HG03521 (cell line): ENCODE results near the gene USH1C.

Source experiments
- ATAC-seq: cut with Tn5 transposase; IDR thresholded peaks from one replicate; pipeline ENCODE4 v1.9.1; 2021; ENCODE audit warnings: mild to moderate bottlenecking, moderate library complexity; ENCODE audit not compliant: unreplicated experiment

The USH1C gene

DNA sequence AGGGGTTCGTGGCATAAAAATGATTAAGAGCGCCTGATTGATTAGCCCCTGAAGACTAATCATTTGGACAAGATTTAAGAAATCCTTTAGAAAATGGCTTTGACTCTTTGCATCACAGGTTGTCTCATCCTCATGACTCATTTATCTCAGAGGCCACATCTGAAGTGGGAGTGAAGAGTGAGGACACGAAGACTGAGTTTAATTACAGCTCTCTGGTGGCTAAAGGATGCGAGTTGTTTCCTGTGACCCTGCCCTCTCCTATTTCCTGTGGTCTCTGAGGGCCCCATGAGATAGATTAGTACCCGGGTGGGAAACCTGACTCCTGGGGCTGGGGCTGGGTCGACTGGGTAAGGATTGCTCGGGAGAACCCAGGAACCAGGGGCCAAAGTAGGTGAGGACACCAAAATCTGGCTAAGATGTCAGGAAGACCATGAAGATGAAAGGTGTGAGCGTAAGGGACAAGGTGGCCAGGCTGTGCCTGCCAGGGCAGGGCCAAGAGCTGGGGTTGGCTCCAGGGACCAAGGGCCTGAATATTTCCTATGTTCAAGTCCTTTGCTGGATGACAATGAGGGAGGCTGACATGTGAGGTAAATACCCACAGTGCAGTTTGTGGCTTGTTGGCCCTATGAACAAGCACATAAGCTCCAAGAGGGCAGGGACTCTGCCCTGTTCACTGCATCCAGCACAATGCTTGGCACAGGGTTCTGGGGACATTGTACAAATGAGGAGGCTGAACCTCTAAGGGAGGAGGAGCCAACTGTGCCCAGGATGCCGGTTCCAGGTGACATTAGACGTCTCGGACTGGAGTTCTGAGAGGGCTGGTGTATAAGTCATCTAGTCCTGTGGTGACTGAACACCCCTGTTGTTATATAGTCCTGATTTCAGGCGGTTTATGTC lies 6.5 kb upstream of the USH1C start:
- no peak for ATAC-seq

DNA sequence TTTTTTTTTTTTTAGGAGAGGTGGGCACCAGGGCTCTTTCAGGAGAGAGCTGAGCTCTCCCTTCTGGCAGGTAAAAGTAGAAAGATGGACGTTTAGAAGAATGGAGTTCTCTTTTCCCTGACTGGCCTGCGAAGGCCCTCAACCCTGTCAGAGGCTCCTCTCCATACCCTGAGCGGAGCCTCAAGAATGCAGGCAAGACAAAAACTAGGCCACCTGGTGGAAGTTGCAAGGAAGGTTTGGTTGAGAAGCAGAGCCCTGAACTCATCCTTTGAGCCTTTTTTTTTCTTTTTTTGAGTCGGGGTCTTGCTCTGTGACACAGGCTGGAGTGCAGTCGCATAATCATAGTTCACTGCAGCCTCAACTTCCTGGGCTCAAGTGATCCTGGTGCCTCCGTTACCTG lies 4.2 kb upstream of the USH1C start:
- ATAC-seq = no peak

DNA sequence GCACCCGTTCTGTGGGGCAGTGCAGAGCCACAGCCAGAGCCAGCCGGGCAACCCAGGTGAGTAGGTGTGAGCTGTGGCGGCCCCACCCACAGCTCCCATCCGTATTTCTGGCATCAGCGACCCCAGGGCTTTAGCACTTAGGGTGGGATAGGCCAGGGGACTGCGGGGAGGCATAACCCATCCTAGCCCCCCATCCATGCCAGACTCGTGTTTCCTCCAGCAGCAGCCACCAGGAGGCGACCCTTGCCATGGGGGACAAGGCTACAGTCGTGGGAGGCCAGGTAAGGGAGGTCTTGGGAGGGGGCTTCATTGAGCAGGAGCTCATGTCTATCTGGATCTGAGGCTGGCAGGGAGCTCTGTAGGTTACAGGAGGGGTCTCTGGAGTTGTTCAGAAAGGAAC lies 3.7 kb upstream of the USH1C start:
- ATAC-seq = no peak

DNA sequence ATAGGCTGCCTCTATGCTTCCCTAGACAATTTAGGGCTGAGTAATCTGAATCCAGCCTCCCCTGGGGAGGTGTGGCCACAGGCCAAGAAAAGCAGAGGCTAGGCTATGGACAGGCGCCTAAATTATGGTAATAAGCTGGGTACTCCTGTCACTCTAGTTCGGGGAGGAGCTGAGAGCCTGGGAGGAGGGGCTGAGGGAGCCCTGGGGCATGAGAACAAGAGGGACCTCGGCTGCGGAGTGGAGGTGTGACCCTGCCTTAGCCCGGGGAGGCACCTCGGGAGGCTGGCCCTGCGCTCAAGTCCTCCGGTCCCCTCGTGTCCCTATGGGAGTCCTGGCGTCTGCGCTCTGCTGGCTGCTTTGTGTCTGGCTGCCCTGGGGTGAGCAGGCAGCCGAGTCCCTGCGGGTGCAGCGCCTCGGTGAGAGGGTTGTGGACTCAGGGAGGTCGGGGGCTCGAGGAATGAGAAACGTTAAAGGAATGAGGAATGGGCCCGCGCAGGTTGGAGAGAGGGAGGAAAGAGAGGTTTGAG lies 2.9 kb upstream of the USH1C start, which contains the start of gene OTOG:
TSS of gene OTOG (plus strand) at position 209 of the 527 bp plus-strand sequence. CDS start at position 323, 114 bp downstream.
- ATAC-seq = no peak

DNA sequence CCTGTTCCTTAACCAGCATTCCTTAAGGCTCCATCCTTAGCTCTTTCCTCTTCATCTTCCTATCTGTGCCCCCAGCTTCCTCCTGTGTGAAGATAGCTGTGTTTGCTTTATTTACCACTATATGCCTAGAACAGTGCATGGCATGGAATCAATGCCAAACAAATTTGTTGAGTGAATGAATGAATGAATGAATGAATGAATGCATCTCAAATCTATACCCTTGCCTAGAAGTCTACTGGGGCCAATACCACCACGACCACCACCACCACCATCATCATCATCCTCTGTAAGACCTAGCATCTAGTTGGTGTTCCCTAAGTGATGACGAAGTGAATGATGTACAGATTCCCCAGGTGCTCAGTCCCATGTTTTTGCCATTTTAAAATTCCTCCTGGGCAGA lies 2.0 kb upstream of the USH1C start:
- ATAC-seq = no peak

DNA sequence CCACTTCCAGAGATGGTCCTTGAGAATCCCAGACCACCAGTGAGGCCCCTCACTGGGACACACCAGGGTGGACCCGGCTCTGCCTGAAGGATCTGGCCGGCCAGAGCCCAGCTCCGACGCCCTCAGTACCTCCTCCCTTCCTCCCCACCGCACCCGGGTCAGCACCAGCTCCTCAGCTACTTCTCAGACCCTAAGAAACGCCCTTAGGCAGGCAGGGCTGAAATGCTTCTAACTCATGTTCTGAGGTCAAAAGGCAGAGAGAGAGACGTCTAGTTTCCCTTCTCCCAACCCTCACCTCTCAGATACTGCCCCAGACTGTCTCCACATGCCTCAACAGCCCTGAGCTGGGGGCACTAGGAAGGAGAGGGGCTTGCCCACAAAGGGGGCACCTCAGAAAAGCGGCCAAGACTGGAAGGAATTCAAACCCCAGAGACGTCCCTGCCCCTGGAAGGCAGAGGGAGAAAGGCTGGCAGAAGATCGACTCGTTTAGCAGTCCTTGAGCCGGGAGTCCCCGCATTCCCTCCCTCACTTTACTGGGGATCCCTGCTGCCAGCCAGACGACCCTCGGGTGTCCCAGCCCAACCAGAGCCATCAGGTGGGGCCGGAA lies 539 bp downstream of the USH1C start:
- no peak for ATAC-seq

DNA sequence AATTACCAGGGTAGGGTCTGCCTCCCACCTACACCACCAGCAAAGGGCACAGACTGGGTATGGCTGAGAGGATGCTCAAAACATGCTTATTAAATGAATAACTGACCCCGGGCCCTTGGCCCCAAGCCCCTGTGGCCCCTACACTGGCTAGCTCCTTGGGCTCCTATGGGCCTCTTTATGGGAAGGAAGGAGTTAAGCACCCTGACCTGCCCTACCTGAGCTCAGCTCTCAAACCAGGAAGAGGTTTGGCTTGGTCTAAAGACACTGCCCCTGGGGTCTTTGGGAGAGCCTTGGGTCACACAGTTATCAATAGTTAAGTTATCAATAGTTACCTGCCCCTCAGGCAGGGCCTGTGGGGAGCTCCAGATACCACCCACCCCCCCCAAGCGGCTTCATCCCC lies 1.2 kb downstream of the USH1C start:
- no peak for ATAC-seq

DNA sequence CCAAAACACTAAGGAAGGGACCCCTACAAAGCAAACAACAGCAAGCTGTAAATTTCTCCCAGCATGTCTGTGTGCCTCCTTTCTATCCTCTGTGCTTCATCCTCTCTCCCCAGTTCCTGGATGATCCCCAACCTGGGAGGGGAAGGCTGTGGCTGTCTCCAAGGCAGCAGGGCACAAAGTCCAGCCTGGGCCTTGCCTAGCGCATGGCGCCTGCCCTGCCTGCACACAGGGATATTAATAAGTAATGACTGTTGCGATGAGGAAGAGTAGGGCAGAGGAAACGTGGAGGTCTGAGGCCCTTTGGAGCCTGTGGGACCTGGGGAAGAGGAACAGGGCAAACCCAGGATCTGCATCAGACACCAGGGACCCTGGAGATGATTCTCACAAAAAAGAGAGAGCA lies 2.0 kb downstream of the USH1C start:
- ATAC-seq = no peak

DNA sequence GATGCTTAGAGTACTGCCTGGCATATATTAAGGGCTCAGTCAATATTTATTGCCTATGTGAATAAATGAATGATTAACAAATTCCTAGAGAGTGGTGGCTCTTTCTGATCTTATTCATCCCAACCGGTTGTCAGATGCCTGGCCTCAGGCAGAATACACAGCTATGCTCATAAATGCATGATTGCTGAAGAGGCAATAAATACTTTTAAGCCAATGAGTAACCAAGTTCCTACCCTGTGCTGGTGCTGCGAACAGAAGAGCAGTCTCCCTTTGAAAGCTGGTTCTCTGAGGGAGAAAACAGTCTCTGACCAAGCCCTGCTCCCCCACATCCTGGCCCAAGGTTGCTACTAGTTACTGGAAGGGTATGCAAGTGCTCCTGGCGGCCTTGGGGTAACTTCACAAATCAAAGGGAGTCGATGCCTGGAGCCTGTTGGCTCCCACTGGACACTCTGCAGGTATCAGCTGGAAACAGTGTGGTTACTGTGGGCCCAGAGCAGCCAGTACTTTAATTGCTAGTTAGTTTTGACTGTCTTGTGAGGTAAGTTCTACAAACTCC lies 2.8 kb downstream of the USH1C start:
- no peak for ATAC-seq

DNA sequence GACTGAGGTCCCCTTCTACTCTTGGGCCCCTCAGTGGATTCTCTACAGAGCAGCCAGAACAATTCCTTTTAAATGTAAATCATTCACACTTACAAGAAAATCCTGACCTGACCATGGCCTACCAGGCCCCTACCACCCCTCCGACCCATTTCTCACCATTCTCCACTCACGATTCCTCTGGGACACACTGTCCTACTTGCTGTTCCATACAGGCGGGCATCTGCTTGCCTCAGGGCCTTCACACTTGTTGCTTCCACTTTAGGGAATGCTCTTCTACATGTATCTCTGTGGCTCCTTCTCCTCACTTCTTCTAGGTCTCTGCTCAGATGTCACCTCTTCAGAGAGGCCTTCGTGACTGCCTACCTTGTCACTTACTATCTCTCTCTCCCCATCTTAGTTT lies 3.4 kb downstream of the USH1C start:
- no peak for ATAC-seq

DNA sequence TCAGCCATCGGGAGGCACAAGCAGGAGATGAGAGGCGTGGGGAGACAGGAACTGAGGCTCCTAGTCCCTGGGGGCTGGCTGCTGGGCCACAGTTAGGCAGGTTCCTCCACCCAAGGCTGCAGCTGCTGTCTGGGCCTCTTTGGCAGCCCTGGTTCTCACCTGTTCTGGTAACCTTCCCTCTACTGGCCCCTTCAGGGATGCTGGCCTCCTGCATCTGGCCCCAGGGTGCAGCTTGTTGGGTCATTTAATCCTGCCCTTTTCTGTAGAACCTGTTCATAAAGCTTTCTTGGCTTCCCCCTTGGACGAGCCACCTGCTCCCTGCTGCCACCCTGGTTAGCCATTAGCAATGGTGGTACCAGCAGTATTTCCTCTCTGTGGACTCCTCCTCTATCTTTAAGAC lies 5.5 kb downstream of the USH1C start:
- ATAC-seq = no peak

DNA sequence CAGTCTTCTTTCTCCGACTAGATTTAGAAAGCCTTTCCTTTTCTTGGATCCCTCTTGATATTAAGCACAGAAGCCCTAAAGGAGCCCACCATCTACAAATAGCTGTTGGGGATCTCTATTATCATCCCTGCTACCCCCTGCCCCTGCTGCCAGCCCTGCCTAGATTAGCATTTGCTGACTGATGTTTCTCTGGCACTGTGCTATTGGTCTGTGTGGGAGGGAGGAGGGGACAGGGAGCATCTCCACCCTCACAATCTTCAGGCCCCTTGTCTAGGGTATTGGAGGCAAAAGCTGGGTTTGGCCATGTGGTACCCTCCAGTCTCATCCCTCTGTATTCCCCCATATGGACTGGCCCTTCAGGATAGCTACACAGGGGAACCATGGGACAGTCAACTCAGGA lies 6.2 kb downstream of the USH1C start:
- no peak for ATAC-seq

DNA sequence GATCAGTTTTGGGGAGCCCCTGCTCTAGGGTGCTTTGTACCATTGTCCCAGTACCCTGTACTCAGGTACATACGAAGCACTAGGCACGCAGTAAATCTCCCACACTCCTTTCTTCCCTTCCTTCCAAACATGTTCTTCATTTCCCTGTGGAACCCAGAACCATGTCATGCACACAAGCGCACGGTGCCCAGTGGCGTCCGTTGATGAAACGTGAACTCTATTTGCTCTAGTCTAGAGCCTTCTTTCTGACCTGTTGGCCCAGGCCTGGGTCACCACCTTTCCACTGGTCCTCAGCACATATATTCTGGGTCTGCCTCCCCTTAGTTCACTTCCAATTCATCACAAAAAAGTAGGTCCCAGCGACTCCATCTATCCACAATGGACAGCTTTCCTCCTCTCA lies 7.0 kb downstream of the USH1C start:
- no peak for ATAC-seq

DNA sequence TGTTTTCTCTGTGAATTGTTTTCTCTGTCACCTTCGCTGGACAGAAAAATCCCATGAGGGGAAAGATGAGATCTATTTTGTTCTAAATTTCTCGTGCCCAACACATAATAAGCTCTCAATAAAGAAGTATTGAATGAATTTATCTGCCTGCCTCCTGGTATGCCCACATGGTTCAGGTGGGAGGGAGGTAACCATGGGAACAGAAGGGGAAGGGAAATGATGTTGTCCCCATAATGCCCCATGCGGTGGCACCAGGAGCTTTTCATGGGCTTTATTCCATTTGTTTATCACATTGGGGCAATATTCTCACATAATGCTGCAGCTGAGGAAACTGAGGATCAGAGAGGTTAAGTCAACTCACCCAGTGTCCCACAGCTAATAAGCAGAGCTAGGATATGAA lies 8.7 kb downstream of the USH1C start:
- no peak for ATAC-seq

DNA sequence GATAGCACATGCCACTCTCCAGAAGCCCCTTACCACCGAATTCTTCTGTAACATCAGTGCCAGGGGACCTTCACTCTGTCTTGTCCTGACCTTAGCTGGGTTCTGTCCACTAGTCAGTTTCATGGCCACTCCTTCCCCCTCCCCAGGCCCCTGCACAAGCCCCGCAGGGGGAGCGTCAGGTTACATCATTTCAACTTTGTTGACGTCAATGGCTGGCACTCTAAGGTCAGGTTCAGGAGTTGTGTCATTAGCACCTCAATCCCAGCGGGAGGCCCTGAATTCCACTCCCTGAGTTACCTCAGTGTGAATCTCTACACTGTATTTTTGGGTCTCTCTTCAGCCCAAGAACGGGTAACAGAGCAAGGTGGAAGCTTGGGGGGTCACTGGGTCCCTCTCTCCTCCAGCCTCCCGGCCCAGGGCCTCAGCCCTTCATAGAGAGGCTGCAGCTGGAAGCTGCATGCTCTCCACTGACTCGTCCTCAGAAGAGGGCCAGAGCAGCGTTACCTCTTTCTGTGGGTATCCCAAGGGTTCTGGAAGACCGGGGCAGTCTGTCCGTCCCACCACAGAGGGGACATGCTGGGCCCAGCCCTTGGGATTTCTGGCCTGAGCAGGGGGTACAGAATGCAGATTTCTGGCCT lies 10.3 kb downstream of the USH1C start:
- no peak for ATAC-seq

DNA sequence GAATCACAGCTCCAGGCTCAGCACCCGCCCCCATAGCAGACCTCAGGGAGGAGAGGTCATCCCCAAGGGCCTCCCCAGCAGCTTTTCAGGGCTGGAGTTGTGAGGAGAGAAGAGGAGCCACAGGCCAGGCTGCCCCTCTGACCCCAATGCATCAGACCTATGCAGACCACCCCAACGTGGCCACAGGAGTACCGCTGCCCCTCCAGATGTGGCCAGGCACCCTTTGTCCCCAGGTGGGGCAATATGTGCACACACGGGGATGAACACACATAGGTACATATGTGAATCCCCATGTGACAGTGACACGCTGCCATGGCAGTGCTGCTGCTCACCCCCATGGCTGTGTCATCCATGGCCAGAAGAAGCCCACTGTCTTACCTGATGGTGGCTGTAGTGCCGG lies 10.9 kb downstream of the USH1C start:
- no peak for ATAC-seq

DNA sequence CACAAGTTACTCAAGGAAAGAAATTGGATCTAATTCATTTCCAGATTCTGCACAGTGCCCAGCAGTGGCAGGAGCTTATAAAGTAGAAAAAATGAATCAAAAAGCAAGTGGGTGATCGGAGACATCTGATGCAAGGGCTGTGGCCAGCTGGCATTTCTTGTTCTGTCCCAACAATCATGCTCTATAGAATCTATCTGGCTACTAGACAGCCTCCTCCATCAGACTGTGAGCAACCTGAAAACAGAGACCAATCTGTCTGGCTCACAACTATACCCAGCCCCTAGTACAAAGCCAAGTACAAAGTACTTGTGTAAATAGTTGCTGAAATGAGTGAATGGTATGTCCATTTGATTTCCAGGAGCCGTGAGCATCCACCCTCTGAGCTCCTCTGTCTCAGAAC lies 11.4 kb downstream of the USH1C start:
- ATAC-seq = no peak

DNA sequence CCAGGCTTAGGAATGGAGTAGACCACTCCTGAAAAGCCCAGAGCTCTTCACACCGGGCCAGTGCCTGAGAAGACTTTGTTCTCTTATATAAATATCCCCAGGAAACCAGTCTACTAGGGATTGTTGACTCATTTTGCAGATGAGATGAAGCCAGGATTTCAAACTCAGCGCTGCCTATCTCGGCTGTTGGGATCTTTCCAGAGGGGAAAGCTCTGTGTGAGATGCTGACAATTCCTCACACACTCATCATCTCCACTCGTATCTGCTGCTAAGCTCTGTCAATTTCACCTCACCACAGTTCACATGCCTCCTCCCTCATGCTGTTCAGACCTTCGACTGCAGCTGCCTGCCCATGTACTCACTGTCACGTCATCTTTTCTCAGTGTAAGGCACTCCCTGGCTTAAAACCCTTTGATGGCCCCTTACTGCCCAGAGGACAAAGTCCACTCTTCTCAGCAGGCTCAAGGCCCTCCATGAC lies 12.5 kb downstream of the USH1C start:
- ATAC-seq = no peak

DNA sequence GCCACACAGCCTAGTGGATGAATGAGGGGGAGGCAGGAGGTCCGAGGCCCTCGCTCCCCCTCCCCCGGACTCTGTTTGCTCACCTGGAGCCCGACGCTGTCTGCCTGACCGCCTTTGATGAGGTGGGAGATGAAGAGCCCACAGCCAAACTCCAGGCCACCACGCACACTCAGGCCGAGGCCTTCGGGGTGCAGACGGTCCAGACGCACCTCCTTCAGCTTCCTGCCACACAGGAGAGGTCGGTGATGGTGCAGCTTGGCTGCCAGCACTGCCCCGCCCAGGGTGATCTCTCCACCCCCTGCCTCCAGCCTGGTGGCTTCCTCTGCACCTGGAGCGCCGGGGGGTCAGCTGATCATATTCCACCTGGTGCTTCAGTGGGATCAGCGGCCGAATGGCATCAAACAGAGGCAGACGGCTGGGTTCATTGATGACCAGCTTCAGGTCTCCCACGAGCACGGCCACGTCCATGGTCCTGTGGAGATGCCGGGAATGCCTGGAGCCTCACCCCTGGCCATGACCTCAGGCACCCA lies 13.1 kb downstream of the USH1C start:
- ATAC-seq = no peak

DNA sequence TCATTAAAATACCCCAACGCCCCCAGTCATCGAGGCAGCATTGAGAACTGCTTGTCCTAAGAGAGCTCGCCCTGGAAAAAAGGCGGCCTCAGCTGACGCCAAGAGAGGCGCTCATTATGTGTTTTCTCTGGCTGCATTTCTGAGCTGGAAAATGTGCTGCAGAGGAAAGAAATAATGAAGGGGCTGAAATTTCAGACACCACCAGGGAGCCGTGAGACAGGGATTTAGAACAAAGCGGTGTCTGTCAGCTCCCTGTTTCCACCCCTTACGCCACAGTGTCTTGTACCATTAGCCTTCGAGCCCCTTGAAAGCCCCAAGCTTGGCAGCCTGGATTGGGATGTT lies 14.4 kb downstream of the USH1C start:
- no peak for ATAC-seq
